Medulla oblongata (tissue), 1 donor: ENCODE data around the gene BPIFB3.
A peak's percentile ranks its signal among the peaks of the same experiment; 100 is the strongest.

Experiments used
- DNase-seq: peaks from one replicate; pipeline ENCODE4 v3.0.0-alpha.2; 2015; ENCODE audit errors: extremely low spot score

BPIFB3 gene

DNA sequence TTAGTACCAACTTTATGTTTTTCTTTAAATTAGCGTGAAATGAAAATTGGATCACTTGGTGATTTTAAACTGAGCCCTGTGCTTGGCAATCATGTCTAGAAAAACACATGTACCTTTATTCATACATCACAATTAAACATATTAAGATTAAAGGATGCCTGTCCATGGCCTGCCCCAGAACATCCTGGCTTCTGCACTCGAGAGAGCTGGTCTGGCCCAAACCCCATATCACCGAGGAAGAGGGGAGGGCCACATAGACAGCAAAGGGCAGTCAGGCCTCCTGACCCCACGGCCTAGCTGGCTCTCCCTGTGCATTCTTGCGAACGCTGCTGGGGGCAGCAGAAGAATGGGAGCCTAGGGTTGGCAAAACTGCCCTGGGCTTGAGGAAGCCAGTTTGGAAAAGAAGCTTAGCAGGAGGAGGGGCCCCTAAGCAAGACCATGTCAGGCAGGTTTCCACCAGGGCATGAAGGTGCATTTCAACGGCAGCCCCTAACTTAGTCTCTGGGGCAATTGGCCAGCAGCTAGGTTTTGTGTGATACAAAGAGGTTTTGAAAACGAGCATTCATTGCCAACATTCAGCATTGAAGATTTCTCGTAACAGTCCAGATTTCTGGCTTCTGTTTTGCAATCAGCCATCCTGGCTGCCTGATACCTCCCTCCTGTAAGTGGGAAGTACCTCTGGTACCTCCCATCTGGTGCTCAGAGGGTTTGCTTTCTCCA is 8.6 kb downstream of the BPIFB3 start:
- DNase-seq, result no peak

DNA sequence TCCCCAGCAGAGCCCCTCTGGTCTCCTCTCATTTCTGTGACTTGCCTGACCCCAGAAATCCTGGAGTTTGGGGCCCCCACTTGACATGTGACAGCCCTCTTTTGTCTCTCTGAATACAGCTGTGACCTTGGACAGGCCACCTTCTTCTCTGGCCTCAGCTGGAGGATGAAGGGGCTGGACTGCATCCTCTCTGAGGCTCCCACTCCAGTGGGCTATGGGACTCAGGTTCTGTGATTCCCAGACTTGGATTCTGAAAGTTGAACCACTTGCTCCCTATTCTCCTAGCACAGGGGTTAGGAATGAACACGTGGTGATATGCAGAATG is 9.1 kb downstream of the BPIFB3 start:
- no peak for DNase-seq

DNA sequence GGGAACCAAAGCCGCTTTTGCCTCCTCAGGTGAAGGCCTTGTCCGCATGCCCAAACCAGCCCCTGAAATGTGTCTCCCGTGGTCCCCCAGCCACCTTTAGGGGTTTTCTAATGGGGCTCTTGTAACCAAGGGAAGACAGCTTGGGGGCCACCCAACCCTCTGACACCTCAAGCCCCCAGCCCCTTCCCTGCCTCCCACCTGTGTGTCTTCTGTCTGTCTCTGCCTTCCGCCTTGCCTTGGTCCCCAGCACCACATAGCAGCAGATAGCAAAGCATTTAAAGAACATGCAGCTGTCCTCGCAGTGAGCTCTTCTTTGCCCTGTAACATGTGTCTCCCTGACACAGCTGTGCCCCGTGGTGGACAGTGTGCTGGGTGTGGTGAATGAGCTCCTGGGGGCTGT is 9.6 kb downstream of the BPIFB3 start:
- DNase-seq, result no peak

- no peak for DNase-seq
Observed at GRCh38 chr20:33064572-33065287, 11.0 kb downstream of the BPIFB3 start.

DNA sequence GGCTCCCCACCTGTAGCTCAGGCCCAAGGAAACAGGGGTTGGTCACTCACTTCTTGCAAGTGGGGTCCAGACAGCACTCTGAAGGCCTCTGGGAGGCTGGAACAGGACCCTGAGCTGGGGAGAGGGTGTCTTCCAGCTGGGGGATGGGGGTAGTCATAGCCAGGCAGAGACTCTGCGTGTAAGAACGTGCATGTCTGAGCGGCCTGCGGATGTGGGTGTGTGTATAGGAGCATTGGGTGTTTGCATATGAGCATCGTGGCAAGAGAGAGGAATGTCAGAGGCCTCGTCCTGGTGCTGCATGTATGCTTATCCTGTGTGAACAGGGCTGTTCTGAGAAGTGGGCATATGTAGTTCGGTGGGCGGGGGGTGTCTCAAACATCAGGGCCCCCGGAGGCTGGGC is 12.1 kb downstream of the BPIFB3 start:
- no peak for DNase-seq

- DNase-seq, result no peak
Observed at GRCh38 chr20:33067806-33068205, 14.1 kb downstream of the BPIFB3 start.

GRCh38 chr20:33068251-33068939 is 14.7 kb downstream of the BPIFB3 start:
- DNase-seq, result no peak

- DNase-seq, result no peak
Observed at GRCh38 chr20:33069673-33070072, 16.0 kb downstream of the BPIFB3 start.

GRCh38 chr20:33070111-33071053 is 16.7 kb downstream of the BPIFB3 start:
- no peak for DNase-seq

DNA sequence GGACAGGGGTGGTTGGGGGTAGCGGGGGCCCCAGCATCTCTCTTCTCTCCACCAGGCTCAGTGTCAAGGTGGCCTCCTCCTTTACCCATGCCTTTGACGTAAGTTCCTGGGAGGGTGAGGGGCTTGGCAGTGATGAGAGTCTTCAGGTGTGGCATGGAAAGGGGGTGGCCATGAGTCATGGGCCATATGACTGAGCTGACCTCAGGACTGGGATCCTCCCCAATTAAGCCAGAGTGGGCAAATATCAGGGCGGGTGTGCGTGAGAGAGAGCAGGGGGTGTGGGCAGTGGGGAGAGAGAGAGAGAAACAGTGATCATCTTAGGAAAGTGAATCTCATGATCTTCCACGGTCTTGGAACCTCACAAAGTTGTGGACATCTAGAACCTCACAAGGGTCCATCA is 17.5 kb downstream of the BPIFB3 start:
- no peak for DNase-seq

DNA sequence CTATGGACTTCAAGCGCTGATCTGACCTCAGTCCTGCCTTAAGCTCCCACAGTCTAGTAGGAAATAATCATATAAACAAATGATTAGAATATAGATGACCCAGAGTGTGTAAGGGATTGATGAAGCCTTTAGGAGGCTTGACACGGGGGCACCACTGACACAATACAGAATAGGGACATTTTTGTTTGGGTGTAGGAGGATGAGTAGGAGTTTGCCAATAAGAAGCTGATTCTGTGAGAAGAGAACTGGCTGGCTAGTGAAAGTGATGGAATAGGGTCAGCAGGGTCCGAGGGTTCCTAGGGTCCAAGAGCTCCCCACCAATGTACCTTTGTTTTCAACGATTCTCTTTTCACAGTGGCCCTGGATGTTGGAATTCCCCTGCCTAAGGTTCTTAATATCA is 18.7 kb downstream of the BPIFB3 start:
- DNase-seq, result no peak

DNA sequence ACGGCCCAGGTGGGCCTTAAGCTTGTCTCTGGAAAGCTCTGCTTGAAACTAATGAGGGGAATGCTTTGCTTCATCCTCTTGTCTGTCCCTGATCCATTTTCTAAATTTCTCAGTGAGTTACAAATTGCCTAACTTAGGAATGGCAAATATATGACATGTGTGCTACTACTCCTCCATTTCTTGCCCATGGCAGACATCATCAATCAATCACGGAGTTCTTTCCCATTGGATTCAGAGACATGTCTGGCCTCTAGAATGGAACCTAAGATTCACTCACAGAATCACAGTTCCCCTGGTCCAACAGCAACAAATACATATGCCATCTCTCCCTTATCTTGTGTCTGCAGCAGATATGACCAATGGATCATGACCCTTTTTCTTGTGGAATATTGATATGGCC is 19.1 kb downstream of the BPIFB3 start:
- no peak for DNase-seq

- DNase-seq, result no peak
Observed at GRCh38 chr20:33074675-33075074, 21.0 kb downstream of the BPIFB3 start.

GRCh38 chr20:33075281-33075680 is 21.6 kb downstream of the BPIFB3 start:
- DNase-seq, result no peak

- DNase-seq, result peak; percentile 33
Observed at GRCh38 chr20:33076662-33077372, 23.1 kb downstream of the BPIFB3 start.

GRCh38 chr20:33079259-33079658 is 25.6 kb downstream of the BPIFB3 start, which contains the start of gene BPIFB4:
Gene BPIFB4 (plus strand): TSS chr20:33079643. CDS start chr20:33081527, 1,884 bp downstream.
- no peak for DNase-seq

DNA sequence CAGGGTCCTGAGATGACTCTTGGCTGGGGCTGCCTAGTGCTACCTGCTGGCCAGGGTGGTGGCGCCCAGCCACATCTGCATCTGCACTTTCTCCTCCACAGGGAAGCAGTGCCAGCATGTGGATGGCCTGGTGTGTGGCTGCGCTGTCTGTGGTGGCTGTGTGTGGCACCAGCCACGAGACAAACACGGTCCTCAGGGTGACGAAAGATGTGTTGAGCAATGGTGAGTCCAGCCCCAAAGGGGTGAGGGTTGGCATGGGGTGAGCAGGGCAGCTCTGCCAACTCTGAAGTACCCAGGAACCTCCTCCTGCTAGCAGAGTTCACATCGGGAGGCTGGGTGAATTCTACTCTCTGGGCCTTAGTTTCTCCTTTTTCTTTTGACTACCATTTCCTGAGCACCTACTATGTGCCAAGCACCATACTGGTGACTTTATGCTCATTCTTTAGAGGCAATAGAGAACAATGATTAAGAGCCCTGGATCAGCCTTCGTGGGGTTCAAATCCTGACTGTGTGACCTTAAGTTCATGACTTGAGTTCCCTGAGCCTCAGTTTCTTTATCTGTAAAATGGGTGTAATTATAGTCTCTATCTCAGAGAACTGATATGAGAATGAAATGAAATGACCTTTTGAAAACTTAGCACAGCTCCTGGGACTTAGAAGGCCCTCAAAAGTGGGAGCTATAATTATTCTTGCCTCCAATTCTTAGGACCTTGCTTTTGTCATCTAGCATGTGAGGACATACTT is 27.9 kb downstream of the BPIFB3 start:
- no peak for DNase-seq

DNA sequence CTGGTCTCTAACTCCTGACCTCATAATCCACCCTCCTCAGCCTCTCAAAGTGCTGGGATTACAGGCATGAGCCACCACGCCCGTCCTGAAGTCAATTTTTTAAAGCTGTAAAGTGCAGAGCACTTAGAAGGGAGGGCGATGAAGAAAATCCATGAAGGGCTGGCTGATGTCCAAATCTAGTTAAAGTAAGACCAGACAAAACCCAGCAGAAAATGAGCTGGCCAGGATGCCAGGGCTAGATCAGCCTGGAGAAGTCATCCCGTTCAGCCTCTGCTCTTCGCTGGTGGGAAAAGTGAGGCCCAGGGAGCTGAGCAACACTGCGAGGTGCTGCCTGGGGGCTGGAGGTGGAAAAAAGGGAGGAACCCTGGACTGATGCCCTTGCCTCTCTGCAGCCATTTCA is 28.8 kb downstream of the BPIFB3 start:
- no peak for DNase-seq

GRCh38 chr20:33083544-33084340 is 30.0 kb downstream of the BPIFB3 start:
- DNase-seq, result no peak

DNA sequence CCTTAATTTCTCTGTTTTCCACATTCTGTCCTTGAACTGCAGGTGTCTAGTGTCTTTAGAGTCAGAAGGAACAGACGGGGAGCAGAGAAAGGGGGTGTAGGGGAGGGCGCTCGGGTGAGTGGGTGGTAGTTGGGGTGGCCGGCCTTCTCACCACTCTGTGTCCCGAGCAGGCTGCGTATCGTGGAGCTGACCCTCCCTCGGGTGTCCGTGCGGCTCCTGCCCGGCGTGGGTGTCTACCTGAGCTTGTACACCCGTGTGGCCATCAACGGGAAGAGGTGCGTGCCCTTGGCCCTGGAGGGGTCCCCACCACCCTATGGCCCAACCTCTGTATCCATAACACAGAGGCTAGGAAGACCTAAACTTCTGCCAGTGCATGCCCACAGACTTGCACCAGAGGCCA is 31.0 kb downstream of the BPIFB3 start:
- no peak for DNase-seq
